ENCODE measurements around the gene OR6Y1. TPM values are rescaled to one million over a fixed set of nuclear protein-coding genes. Genes with fewer than 3 reads are reported as not detected.

The OR6Y1 gene
- total RNA-seq, 1 donor from 2014 or later = not detected

DNA sequence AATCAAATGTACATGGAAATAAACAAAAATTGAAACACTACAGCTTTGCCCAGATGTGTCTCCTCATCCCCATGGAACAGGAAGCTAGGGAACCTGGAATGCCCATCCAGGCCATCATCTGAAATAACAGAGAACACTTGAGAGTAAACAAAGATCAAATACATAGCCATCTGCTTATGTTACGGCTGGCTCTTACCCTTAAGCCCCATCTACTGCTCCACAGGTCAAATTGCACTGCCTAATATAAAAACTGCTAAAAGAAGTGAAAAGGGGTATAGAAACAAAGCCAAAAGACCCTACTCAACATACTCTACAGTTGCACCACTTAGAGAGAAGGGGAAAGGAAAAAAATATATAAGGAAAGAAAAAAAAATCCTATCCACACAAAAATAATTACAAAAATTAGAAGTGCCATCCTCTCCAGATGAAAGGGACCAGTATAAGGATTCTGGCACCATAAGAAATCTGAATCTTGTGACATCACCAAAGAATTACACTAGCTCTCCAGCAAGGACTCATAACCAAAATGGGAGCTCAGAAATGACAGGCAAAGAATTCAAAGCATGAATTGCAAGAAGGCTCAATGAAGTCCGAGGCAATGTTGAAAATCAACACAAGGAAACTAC lies 26.9 kb downstream of the OR6Y1 start:
- peaks cover 34% of the 10 kb centered on the region for H3K27me3 Mint-ChIP-seq
- peak; percentile 34 for ATAC-seq (ENCODE audit: low read depth)

DNA sequence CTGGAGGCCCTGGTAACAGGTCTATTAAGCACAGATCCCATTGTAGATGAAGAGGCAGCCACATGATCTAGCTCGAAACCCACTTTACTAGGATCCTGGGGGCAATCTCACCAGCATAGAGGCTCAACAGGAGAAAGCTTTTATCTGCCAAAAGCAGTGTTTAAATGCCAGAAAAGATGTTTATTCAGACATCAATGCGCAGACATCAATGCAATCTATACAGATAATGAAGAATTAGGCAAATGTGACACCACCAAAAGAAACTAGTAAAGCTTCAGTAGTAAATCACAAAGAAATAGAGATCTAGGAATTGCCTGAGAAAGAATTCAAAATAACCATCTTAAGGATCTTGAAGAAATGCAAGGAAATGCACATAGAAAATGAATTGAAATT lies 32.5 kb downstream of the OR6Y1 start:
- POLR2A ChIA-PET = no interaction called here
- no peak for DNase-seq
- no peaks in the 10 kb centered on the region for H3K36me3 Mint-ChIP-seq (ENCODE audit: low read depth)
- H3K27ac Mint-ChIP-seq = no peak overlapping the region
- intact Hi-C loops (cut with micrococcal nuclease) = no loop called here
- H3K9me3 Mint-ChIP-seq = no peaks in the 10 kb centered on the region
- no peak for ATAC-seq (ENCODE audit: low read depth)
- H3K4me3 Mint-ChIP-seq = no peak overlapping the region
- no peaks in the 10 kb centered on the region for H3K4me1 Mint-ChIP-seq
- CTCF ChIA-PET = no interaction called here
- TF ChIP-seq, protein P1, sequence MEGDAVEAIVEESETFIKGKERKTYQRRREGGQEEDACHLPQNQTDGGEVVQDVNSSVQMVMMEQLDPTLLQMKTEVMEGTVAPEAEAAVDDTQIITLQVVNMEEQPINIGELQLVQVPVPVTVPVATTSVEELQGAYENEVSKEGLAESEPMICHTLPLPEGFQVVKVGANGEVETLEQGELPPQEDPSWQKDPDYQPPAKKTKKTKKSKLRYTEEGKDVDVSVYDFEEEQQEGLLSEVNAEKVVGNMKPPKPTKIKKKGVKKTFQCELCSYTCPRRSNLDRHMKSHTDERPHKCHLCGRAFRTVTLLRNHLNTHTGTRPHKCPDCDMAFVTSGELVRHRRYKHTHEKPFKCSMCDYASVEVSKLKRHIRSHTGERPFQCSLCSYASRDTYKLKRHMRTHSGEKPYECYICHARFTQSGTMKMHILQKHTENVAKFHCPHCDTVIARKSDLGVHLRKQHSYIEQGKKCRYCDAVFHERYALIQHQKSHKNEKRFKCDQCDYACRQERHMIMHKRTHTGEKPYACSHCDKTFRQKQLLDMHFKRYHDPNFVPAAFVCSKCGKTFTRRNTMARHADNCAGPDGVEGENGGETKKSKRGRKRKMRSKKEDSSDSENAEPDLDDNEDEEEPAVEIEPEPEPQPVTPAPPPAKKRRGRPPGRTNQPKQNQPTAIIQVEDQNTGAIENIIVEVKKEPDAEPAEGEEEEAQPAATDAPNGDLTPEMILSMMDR (IDR thresholded peaks at IDR 0.05) = no peak
- H3K27me3 Mint-ChIP-seq = peaks cover 22% of the 10 kb centered on the region

More for the DNA sequence above, 26.9 kb downstream of the OR6Y1 start:
- TF ChIP-seq, protein P1 (IDR thresholded peaks at IDR 0.05) = no peak
- Mint-ChIP-seq H3K27ac (no peak overlapping the region), H3K9me3 (no peaks in the 10 kb centered on the region), H3K4me3 (no peak overlapping the region), H3K4me1 (no peaks in the 10 kb centered on the region), H3K36me3 (ENCODE audit: low read depth) (no peaks in the 10 kb centered on the region)
- intact Hi-C loops (cut with micrococcal nuclease) = loop anchor here (1.0 to 5.0 kb wide), 3 partner anchors 323 to 535 kb away; a partner anchor contains a TSS
- DNase-seq = no peak
- ChIA-PET CTCF (interaction anchor here (0.8 to 2.1 kb wide), 6 partner anchors 99 to 409 kb away, joined by 3 to 18 read pairs (median 3); no protein-coding TSS in a partner anchor), POLR2A (no interaction called here)

DNA sequence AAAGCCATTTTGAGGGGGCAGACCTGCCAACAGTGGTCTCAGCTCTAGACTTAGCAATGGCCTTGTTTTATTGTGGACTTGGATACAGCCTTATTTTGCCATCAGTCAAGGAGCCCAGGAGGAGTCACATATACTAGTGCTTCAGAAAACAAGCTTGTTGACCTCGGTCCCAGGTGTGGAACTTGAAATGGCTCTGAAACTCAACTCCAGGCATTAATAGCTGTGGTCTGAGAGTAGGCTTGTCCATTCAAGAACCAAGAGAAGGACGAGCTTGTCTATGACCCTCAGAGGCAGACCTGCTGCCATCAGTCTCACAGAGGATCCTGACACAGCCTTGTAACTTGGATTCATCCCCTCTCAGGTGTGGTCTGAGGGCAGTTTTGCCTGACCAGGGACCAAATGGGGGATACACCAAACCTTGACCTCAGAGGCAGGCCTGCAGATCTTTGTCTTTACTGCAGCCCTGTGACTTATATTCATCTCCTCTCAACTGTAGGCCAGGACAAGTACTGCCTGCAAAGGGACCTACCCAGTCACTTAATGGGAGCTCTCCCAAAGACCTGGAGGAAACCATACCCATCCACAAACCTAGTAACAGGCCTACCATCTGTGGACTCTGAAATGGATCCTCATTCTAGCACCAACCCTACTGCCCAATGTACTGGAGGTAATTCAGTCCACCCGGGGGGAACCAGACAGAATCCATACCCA lies 33.1 kb downstream of the OR6Y1 start:
- DNase-seq (no peak), ATAC-seq (ENCODE audit: low read depth) (no peak)
- H3K36me3 Mint-ChIP-seq (ENCODE audit: low read depth) = no peaks in the 10 kb centered on the region
- H3K27ac Mint-ChIP-seq = no peak overlapping the region
- intact Hi-C loops (cut with micrococcal nuclease) = no loop called here
- H3K27me3 Mint-ChIP-seq = peaks cover 22% of the 10 kb centered on the region
- POLR2A ChIA-PET = no interaction called here
- CTCF ChIA-PET = no interaction called here
- H3K4me1 Mint-ChIP-seq = no peaks in the 10 kb centered on the region
- H3K9me3 Mint-ChIP-seq = no peaks in the 10 kb centered on the region
- TF ChIP-seq, protein P1 (IDR thresholded peaks at IDR 0.05) = no peak
- H3K4me3 Mint-ChIP-seq = no peak overlapping the region

DNA sequence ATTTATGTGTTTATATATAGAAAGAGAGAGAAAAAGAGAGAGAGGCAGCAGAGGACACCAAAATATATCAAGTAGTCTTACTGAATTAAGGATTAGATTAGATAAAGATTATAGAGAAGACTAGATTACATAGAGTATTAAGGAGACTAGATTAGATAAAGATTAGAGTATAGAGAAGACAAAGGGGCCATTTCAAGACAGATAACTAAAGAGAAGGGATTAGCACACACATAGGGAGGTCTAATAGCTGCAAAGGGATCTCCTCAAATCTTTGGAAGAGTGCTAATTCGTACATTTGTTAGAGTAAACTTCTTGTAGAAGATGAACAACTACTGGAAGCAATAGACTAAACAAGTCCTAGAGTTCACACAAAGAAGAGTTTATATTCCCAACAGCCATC lies 34.2 kb downstream of the OR6Y1 start:
- no peak for ATAC-seq (ENCODE audit: low read depth)
- intact Hi-C loops (cut with micrococcal nuclease) = no loop called here
- TF ChIP-seq, protein P1 (IDR thresholded peaks at IDR 0.05) = no peak
- DNase-seq = no peak
- no peak overlapping the region for H3K27ac Mint-ChIP-seq
- H3K9me3 Mint-ChIP-seq = no peaks in the 10 kb centered on the region
- POLR2A ChIA-PET = no interaction called here
- H3K4me3 Mint-ChIP-seq = no peak overlapping the region
- CTCF ChIA-PET = no interaction called here
- H3K4me1 Mint-ChIP-seq = no peaks in the 10 kb centered on the region
- peaks cover 20% of the 10 kb centered on the region for H3K27me3 Mint-ChIP-seq
- H3K36me3 Mint-ChIP-seq (ENCODE audit: low read depth) = no peaks in the 10 kb centered on the region

DNA sequence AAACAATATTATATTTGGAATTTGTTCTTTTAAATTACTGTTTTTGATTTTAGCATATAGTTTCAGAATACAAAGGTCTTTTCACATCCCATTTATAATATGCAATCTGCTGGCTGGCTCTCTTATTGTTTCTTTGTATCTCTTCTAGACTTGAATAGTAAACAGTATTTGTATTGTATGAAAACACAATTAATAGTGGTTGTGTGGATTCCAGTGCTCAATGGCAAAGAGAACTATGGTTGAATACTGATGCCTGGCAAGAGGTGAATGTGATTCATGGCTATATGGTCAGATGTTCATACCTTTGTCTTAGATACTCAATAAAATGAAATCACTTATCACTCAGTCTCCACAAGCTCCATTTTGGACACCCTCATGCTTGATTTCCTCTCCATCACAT lies 37.2 kb downstream of the OR6Y1 start:
- no peaks in the 10 kb centered on the region for H3K4me1 Mint-ChIP-seq
- CTCF ChIA-PET = no interaction called here
- no peaks in the 10 kb centered on the region for H3K36me3 Mint-ChIP-seq (ENCODE audit: low read depth)
- DNase-seq (no peak), ATAC-seq (ENCODE audit: low read depth) (no peak)
- intact Hi-C loops (cut with micrococcal nuclease) = no loop called here
- TF ChIP-seq, protein P1 (IDR thresholded peaks at IDR 0.05) = no peak
- H3K27ac Mint-ChIP-seq = no peak overlapping the region
- POLR2A ChIA-PET = no interaction called here
- H3K9me3 Mint-ChIP-seq = no peaks in the 10 kb centered on the region
- H3K4me3 Mint-ChIP-seq = no peak overlapping the region
- peaks cover 13% of the 10 kb centered on the region for H3K27me3 Mint-ChIP-seq
